ENCODE data around the gene COPZ2.

DNA sequence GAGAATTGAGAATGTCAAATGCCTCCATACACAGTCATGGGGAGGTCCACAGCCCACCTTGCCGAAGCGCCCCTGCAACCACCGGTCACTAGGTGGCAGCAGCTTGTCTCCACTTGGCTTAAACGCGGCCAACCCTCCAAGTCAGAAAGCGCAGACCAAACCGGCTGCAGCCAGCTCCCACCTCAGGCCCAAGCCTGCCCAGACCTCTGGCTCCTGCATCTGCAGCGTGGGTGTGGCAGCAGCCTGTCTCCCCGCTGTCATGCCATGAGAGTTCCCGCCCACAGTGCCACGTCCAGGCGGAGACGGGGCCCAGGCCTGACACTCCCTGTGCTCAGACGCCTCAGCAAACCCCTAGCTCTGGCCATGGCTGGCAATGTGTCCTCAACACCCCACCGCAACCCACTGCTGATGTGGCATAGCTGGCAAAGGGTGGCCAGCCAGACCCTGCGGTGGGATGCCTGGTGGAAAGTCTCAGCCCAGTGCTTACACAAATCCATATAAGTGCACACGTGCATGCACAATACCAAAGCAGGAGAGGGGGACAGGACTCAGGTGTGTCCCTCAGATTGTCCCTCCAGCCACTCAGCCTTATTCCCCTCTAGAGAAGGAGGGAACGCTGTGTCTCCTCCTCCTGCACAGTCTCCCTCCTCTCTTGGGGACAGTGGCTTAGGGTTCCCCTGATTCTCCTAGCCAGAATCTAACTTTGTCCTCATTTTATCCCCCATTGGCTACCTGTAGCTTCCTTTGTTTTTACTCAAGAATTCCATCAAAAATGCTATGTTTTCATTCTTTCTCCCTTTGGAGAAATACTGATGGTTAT is 10.9 kb downstream of the COPZ2 start:
- TF ChIP-seq CTCF (IDR thresholded peaks at IDR 0.05): peak; percentile 80 to 87 (median 84)
- TF ChIP-seq POLR2A (IDR thresholded peaks at IDR 0.05): no peak
